ENCODE measurements around the gene PUS3.

PUS3 gene, protein sequence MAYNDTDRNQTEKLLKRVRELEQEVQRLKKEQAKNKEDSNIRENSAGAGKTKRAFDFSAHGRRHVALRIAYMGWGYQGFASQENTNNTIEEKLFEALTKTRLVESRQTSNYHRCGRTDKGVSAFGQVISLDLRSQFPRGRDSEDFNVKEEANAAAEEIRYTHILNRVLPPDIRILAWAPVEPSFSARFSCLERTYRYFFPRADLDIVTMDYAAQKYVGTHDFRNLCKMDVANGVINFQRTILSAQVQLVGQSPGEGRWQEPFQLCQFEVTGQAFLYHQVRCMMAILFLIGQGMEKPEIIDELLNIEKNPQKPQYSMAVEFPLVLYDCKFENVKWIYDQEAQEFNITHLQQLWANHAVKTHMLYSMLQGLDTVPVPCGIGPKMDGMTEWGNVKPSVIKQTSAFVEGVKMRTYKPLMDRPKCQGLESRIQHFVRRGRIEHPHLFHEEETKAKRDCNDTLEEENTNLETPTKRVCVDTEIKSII

DNA sequence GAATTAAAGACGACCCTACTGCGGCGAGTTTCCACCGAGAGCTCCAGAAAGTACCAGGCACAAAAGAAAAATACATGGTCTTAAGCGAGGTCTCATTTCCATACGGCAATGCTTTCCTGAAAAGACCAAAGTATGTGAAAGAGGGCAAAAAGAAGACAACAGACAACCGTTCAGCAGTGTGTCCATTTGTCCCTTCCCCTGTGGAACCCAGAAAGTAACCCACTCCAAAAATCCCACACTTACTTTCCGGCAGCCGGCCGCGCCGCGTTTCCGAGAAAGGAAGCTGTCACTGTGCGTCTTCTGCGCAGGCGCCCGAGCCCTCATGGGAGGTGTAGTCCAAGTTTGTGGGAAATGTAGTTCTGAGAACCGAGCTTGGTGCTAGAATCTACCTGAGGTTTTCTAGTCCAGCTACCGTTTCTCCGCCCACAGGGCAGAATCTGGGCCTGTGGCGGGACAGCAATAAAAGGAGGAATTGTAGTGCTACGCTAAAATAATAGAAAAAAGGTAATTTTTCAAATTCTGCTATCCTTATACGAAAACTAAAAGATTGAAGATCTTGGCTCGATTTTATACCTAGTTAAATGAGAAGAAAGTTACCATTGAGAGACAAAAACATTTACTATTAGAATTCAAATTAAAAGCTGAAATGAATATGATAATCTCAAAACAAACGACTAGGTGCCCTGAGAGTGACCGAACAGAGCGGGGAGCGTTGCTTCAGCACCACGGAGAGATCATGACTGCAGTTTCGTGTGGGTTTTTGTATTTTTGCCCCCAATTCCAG lies at the start of gene PUS3:
PUS3 (minus strand) TSS at position 280 of the 784 bp plus-strand sequence. CDS start 6,922 bp downstream, outside the sequence.
- DNase-seq (ENCODE audit: low spot score): peak; percentile 87

DNA sequence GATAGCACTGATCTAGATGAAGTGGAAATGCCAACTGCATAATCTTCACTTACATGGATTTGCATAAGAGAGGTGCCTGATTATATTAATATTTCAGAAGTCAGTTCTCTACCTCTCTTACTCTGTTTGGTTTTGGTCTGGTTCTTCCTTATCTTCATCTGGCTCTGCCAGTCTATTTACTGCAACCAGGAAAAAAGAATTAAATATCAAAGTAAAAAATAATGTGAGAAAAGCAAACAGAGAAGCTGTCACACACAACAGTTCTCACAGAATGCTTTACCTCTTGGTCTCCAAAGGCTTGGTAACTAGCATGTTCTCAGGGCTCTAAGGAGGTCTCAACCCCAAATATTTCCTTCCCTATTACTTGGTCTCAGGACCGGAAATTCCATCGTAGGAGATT lies 49.6 kb upstream of the PUS3 start:
- no peak for DNase-seq (ENCODE audit: low spot score)

DNA sequence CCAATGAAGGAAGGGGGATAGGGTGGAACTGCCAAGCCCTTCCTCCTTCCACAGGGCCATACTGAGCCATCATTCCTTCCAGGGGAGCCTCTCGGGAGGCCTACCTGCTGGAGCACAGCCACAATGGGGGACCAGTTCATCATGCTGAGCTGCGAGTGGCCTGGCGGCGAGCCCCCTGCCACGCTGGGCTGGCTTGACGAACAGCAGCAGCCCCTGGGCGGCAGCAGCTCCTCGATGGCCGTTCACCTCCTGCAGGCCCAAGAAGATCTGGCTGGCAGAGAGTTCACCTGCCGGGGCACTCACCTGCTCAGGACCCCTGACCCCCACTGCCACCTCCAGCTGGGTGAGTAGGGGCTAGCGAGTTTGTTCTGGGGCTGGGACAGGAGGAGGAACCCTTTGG lies 48.7 kb upstream of the PUS3 start:
- DNase-seq (ENCODE audit: low spot score): no peak

DNA sequence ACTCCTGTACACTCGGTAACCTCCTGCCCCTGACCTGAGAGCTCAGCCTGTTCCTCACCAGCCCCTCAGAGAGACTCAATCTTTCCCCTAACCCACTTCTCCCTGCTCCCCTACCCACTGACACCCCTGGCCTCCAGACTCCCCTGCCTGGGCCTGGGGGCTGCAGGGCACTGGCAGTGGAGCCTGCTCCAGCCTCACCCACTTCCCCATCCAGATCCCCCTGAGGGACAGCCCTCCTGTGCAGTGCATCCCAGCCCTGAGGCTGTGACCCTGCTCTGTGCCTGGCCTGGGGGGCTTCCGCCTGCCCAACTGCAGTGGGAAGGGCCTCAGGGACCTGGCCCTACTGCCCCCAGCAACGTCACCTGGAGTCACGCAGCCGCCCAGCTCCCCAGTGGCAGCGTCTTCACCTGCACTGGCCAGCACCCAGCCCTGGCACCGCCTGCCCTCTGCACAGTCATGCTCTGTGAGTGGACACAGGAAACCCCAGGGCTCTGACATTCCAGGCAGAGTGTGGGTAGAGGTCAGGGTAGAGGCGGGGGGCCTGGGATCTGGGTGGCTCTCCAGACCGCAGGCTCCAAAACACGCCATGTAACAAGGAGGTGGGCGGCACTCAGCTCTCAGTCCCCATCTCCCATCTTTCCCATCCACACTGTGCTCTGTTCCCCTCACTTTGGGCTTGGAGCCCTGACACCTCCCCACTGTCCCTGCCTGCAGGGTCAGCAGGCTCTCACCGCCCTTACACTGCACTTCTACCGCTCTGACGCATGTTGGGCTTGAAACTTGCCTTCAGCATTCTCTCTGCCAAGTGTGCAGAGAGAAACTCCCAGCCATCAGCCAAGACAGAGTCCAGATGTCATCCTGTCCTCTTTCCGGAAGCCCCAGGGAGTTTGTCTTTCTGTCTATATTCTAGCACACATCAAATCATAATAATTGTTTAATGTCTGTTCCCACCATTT lies 48.0 kb upstream of the PUS3 start:
- no peak for DNase-seq (ENCODE audit: low spot score)

DNA sequence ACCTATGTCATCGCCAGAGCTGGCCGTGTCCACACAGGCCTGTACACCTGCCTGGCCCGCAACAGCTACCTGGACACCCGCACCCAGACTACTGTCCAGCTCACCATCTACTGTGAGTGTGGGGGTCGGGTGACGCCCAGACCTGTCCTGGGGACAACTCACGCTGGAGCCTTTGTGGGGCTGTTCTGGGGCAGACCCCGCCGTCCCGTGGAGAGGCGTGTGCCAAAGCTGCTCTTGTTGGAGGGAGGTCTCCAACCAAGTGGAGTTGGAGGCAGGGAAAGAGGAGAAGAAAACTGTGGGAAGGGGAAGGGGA lies 47.1 kb upstream of the PUS3 start:
- no peak for DNase-seq (ENCODE audit: low spot score)

DNA sequence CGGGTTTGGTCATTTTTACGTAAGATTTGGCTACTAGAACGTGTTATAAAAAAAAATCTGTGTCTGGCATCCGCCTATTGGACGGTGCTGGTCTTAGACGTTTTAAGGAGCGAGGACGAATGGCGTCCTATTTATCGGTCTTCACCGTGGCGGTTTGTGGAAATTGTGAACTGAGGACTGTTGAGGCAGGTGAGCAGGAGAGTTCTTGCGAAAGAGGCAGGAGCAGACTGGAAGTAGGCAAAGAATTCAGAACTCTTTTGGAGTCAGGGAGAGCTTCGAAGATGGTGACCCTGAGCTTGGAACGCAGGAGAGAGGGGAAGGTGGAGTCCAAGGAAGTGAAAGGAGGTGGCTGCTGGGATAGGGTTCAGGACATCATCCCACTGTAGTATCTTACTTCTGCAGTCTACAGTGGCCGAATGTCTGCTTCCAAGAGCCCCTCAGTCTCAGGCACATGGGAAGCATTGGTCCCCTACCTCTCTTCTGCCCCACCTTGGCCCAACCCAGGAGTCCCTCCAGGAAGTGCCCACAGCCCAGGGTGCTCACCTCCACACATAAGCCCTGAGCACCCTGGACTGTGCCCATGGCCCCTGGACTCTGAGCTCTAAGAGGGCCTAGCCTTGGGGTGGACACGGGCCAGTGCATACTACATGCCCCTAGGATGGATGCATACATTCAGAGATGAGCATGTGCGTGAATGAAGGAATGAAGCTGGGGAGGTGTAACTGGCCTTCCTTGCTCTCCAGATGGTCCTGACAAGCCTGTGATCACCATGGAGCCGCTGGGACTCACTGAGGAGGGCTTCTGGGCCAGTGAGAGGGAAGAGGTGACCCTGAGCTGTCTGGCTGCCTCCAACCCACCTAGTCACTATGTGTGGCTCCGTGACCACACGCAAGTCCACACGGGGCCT lies 46.5 kb upstream of the PUS3 start:
- DNase-seq (ENCODE audit: low spot score): no peak

DNA sequence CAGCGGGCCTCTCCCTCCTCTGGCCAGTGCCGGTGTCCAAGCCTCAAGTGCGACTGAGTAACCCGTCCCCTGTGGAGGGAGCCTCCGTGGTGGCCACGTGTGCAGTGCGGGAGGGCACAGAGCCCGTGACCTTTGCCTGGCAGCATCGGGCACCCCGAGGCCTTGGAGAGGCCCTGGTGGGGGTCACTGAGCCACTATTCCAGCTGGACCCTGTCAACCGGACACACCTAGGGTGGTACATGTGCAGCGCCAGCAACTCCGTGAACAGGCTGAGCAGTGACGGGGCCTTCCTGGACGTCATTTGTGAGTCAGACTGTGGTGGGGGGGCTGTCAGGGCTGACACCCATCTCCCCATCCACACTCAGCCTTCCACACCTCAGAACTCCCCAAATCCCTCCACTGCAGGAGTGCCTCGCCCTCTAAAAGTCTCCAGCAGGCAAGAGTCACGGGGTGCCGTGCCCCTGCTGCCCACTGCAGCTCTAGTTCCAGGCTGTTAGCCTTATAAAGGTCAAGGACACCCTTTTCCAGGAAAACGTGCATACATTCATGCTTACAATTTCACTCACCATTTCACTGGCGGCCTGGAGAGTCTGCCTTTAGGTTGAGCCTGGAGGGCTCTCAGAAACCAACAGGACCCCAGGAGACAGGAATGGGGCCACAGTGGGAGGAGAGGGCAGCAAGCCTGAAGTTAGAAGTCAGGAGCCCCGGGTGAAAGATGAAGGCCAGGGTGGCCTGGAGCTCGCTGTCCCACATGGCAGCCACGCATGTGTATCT lies 45.5 kb upstream of the PUS3 start:
- DNase-seq (ENCODE audit: low spot score): no peak

DNA sequence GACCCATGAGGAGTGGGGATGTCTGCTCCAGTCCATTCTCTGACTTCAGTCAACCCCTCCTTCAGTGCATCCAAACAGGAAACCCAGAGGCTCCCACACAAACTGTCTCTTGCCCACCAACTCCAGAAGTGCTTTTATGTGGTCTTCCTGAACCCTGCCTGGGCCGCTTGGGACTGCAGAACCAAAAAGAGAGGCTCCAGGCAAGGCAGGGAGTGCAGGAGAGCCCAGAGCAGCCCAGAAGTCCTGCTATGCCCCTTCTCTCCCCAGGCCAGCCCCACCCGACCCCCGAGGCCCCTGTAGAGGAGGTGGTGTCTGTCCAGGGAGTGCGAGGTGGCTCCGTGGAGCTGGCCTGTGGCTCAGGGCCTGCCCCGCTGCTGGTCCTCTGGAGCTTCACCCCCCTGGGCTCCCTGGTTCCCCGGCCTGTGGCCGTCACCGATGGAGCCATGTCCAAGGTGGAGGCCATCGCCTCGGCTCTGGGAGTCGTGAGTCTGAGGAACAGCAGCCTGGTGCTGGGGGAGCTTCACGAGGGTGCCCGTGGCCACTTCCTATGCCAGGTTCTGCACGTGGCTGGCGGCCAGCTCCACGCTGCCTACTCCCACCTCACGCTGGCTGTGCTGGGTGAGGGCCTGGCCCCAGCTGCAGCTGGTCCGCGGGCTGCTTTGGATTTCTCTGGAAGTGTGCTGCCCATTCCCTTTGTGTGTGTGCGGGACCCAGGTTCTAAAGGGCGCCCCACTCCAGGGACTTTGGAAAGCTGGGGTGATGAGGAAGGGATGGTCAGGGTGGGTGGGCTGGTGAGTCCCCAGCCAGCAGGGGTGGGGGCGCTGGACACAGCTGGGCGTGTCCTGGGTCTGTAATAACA lies 44.6 kb upstream of the PUS3 start:
- no peak for DNase-seq (ENCODE audit: low spot score)

DNA sequence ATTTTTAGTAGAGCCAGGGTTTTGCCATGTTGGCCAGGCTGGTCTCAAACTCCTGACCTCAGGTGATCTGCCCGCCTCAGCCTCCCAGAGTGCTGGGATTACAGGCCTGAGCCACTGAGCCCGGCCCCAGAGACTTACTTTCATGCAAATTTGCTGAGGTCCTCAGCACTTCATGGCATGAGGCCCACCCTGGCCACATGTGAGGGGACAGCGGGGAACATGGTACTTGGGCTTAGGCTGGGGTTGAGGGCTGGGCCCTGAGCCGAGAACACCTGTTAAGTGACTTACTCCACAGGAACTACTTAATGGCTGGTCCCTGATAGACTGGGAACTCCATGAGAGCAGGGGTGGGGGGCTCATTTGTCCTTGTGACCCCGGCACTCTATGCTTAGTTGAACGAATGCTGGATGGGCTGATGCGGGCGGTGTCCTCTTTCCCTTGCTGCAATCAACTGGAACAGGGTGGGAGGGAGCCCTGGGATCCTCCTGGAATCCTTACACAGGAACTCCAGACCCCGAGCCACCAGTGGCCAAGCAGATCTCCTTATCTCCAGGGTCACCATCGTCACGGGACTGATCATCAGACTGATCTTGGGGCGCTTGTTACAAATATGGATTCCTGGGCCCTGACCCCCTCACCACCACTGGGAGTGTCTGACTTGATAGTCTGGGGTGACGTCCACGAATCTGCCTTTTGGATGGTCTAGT lies 43.9 kb upstream of the PUS3 start:
- DNase-seq (ENCODE audit: low spot score): no peak

DNA sequence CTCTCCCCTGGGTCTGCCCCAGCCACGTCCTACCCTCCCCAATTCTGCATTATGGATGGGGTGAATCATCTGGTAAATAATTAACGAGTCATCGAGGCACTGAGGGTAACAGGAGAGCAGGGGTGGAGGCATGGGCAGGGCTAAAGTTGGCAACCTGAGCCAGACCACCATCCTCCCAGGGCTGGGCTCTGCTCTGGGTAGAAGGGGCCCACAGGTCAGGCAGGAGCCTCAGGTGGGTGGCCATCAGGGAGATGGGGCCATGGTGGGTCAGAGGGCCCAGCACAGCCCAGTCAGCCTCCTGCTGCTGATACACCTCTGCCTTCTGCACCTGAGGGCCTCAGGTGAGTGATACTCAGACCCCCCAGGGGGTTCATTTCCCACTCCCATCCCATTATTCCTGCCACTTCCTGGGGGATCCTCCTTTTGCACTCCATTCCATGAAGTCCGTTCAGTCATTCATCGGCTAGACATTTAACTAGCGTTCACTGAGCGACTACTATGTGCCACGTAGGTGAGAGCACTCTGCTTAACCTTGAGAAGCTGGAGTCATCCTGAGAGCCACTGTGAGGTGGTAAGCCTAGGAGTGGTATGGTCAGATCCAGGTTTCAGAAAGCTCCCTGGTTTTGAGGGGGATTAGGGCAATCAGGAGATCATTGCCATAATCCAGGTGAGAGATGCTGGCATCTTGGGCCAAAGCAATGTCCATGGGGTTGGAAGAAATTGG lies 43.0 kb upstream of the PUS3 start, which contains the start of gene VSIG10L2:
VSIG10L2 (plus strand) TSS at position 248 of the 724 bp plus-strand sequence; CDS start at position 260, 12 bp downstream.
- no peak for DNase-seq (ENCODE audit: low spot score)

DNA sequence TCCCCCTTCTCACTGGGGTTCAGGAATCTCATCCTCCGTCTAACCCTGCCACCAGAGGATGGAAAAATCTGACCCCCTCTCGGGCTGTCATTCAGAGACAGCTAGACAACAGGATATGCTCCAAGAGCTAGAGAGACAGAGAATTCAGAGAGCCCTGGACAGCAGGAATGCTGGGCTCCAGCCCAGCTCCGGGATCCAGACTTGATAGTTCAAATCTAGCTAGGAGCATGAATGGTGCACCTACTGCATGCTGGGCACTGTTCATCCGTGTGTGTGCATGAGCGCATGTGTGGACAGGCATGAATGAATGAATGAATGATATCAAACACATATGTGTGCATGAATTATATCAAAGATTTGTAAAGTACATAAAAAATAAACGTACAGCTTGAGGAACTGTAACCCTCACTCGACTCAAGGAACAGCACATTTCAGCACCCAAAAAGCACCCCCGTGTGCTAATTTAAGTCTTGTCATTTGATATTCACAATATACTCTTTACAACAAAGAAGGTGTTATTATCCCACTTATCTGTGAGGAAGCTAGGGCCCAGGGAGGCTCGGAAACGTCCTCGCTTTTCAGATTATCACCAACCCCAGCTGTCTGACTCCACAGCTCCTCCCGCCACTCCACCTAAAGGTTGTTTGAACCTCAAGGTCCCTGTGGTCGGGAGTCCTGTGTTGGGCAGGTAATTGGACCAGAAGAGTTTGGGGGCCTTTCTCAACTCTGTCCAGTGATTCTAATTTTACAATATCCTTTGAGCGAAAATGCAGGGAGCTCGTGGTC lies 42.2 kb upstream of the PUS3 start:
- no peak for DNase-seq (ENCODE audit: low spot score)

DNA sequence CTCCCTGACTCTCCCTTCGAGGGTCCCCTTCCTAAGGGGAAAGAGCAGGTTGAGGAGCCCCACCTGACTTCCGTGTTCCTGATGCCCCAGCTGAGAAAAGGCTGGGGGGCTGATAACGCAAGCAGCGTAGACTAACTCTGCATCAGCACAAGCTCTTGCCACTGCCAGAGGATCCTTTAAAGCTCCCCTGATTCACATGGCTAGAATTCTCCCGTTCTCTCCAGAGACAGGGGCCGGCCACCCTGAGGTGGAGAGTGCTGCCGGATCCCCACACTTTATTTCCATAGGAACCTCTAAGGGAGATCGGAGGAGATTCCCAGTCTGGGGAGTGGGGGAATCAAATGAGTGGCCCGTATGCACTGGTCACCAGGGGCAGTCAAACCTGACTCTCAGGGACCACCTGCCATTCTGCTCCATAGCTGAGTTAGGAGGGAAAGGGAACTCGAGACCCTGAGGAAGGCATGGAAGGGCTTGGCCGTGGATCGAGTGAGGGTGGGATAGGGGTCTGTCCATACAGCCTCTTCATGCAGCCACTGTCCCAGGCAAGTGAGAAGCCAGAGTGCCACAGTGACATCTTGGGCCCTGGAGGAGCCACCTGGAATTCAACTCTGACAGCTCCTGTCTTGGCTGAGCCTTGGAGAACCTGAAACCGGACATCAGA lies 41.5 kb upstream of the PUS3 start:
- no peak for DNase-seq (ENCODE audit: low spot score)

DNA sequence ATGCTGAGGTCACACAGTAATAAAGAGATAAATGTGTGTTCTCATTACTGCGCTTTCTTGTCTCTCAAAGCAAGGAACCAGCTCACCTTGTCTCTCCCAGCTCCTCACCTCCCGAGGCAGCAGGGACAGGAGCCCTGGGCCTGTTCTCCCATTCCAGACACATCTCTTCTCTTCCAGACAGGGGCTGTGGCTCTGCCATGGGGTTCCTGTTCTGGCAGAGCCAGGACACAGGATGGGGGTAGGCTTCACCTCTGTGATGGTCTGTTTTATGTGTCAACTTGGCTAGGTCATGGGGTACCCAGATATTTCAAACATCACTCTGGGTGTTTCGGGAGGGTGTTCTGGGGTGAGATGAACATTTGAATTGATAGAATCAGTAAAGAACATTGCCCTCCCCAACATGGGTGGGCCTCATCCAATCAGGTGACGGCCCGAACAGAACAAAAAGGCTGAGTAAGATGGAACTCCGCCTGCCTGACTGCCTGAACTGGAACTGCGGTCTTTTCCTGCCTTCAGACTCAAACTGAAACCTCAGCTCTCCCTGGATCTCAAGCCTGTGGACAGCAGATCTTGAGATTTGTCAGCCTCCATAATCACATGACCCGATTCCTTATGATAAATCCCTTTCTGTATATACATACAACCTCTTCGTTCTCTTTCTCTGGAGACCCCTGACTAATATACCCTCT lies 40.8 kb upstream of the PUS3 start:
- DNase-seq (ENCODE audit: low spot score): no peak

DNA sequence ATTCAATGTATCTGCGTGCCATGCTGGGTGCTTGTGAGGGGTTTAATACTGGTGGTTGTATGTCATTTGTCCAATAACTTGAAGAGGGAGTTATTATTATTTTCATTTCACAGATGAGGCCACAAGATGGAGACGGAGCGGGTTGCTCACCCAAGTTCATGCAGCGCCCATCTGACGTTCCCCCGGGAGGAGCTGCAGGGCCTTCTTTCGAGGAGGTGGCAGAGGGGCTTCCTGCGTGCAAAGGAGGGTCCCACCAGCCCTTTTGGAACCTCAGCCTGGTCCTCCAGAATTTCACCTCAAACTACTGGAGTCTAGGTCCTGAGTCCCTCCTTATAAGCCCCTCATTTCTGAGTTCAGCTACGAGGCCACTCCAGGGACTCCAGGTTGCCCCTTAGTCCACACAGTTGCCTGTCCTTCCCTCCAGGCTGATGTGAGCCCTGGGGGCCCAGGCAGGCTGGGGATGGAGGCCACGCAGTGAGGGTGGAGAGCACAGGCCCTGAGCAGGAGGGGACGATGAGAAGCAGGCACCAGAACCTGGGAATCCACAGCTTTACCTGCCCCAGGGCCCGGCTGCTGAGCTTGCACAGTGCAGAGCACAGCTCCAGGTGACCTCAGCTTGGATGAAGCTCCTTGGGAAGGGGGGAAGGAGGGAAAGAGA lies 39.9 kb upstream of the PUS3 start:
- DNase-seq (ENCODE audit: low spot score): no peak

Measured in CD4-positive, alpha-beta T cell treated with Interleukin-15 for 4 hours (primary cell).